HCT116 (cell line): Measurements from ENCODE around the gene RNF212.
"Not testable (repeated sequence)": the region's sequence is repeated elsewhere in the genome, so short reads cannot be mapped to it uniquely, and the experiment has no call there.

Experiments used
- EZH2 ChIP-seq: fragments of 200-600 bp; sonication (generic); IDR thresholded peaks from 2 replicates; pipeline ENCODE4 v1.6.1; 2017; ENCODE audit warnings: antibody characterized with exemption, mixed run types
- ZNF274 ChIP-seq: fragments of 200-500 bp; sonication (Bioruptor generic); IDR thresholded peaks from 2 replicates; pipeline ENCODE4 v1.6.1; 2014; ENCODE audit warnings: mild to moderate bottlenecking, low read depth, low read length, inconsistent platforms
- TF ChIP-seq, protein P1 (sequence below), 3 experiments: fragments of 200-600 bp in 1 of 3; sonication (generic) in 1 of 3; IDR thresholded peaks in 2 of 3; conservative IDR thresholded peaks in 1 of 3; 2 replicates each; pipeline ENCODE4 v1.5.1; 2012 to 2017; ENCODE audit warnings: low read depth in 2 of 3, low read length in 2 of 3, antibody characterized with exemption in 1 of 3, borderline replicate concordance in 1 of 3, control low read depth in 1 of 3, mild to moderate bottlenecking in 1 of 3, mixed read lengths in 1 of 3, mixed run types in 1 of 3, moderate library complexity in 1 of 3; ENCODE audit not compliant: insufficient read depth in 1 of 3

DNA sequence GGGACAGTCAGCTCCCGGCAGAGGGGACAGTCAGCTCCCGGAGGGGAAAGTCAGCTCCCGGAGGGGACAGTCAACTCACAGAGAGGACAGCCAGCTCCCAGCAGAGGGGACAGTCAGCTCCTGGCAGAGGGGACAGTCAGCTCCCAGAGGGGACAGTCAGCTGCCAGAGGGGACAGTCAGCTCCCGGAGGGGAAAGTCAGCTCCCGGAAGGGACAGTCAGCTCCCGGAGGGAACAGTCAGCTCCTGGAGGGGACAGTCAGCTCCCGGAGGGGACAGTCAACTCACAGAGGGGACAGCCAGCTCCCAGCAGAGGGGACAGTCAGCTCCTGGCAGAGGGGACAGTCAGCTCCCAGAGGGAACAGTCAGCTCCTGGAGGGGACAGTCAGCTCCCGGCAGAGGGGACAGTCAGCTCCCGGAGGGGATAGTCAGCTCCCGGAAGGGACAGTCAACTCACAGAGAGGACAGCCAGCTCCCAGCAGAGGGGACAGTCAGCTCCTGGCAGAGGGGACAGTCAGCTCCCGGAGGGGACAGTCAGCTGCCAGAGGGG lies 58.6 kb downstream of the RNF212 start:
- TF ChIP-seq, protein P1, sequence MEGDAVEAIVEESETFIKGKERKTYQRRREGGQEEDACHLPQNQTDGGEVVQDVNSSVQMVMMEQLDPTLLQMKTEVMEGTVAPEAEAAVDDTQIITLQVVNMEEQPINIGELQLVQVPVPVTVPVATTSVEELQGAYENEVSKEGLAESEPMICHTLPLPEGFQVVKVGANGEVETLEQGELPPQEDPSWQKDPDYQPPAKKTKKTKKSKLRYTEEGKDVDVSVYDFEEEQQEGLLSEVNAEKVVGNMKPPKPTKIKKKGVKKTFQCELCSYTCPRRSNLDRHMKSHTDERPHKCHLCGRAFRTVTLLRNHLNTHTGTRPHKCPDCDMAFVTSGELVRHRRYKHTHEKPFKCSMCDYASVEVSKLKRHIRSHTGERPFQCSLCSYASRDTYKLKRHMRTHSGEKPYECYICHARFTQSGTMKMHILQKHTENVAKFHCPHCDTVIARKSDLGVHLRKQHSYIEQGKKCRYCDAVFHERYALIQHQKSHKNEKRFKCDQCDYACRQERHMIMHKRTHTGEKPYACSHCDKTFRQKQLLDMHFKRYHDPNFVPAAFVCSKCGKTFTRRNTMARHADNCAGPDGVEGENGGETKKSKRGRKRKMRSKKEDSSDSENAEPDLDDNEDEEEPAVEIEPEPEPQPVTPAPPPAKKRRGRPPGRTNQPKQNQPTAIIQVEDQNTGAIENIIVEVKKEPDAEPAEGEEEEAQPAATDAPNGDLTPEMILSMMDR (IDR thresholded peaks at IDR 0.05 in 2 of 3, conservative IDR thresholded peaks at IDR 0.05 in 1 of 3; ENCODE audit: borderline replicate concordance in 1 of 3, insufficient read depth in 1 of 3, low read depth in 2 of 3, low read length in 2 of 3) = not testable (repeated sequence)
- TF ChIP-seq ZNF274, EZH2: not testable (repeated sequence)
